Limb (tissue), 2 donors: ENCODE measurements around the gene L3MBTL4.

Experiments used
- DNase-seq, 2 donors: peaks; one replicate each; pipeline ENCODE4 v3.0.0-alpha.2; 2016; ENCODE audit errors: extremely low spot score in 2 of 2

L3MBTL4 gene

DNA sequence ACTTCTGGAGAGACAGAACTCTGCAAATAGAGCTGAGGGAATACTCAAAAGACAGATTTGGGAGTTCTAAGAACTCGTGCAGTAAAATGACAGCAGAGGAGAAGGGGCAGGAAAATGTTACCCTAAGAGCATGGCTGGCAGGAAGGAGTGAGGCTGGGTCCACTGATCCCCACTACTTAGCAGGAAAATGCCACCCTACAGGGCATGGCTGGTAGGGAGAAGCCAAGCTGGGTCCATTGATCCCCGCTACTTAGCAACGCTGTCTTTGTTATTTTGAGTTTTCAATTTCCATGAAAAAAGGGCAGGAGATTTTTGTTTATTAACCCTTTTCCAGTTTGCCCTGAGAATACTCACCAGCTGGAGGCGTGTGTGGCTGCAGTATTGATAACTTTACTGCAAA is 419.1 kb downstream of the L3MBTL4 start:
- no peak for DNase-seq

DNA sequence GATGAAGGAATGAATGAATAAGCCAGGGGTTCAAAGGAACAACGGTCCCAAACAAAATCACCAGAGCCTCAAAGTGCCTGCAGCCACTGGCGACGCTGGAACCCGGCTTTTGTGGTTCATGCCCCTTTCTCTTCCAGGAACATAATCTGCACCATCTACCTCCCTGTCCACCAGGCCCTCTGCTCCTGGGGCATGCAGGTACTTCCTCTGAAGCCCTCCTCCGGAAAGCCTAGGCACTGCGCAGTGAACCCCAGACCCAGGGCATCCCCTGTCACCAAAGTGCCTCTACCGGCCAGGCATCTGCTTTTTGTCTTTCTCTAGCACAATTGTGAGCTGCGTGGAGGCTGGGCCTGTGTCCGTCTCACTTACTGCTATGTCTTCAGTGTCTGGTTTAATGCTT is 420.8 kb downstream of the L3MBTL4 start:
- DNase-seq: no peak

DNA sequence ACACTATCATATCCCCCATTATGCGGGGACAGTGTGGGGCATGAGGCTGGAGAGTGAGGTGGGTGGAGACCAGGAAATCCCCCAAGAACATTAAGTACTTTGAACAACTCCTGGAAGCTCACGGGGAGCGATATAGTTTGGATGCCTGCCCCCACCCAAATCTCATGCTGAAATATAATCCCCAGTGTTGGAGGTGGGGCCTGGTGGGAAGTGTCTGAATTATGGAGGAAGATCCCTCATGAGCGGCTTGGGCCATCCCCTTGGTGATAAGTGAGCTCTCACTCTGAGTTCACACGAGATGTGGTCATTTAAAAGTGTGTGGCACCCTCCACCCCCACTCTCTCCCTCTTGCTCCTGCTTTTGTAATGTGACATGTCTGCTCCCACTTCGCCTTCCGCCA is 422.3 kb downstream of the L3MBTL4 start:
- no peak for DNase-seq

DNA sequence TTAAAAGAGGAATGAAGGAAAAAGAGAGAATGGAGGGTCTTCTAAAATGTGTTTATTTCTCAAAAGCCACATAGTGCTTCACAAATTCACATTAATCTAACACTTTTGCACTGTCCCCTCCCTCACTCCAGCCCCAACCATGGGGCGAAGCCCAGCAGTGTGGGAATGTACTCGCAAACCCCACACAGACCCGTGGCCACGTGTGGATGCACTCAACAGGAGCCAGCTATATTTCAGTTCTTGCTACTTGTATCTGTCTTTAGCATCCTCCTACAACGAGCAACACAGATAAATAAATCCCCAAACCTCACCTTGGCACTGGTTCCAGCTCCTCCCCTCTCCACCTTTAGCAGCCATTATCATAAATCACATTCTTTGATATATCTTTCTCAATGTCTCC is 427.5 kb downstream of the L3MBTL4 start:
- no peak for DNase-seq

DNA sequence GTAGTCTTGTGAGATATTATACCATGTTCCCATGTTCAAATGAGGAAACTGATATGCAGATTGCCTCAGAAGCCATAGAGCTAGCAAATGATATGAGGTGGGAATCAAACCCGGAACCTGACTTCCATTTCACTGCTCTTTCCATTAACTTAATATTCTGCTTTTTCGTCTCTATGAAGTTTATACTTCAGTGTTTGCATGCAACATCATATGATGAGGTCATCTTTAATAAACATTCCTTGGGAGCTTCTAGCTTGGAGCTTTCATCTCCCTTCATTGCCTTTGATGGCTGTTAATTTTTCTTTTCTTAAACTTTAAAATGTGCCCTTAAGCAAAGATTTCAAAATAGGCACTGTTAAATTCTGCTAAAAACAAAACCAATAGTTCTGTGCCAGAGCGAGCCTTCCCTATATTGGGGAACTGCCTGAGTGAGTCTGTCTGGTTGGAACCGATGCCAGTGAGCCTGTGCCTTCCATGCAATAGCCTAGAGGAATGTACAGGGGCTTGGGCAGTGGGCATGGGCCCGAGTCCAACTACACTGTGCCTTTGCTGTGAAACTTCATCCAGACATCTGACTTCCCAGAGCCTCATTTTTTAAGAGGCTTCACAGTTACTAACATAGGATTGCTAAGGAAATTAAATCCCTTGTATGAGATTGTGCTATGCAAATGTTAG is 428.3 kb downstream of the L3MBTL4 start:
- DNase-seq: no peak

DNA sequence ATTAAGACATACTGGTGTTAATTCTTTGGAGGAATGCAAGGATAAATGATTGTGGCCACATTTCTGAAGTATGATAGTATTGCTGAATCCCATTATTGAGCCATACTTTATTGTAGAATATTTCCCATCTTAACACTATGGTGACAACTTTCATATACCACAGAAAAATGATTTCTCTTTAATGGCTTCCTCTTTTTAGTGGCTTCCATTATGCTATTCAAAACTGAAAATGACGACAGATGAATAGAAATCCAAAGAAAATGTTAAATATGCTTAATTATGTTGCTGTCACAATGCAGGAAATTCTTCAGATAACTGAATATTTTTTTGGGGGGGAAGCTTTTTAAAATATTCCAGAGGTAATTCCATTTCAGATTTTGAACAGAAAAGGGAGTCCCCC is 430.5 kb downstream of the L3MBTL4 start:
- no peak for DNase-seq

DNA sequence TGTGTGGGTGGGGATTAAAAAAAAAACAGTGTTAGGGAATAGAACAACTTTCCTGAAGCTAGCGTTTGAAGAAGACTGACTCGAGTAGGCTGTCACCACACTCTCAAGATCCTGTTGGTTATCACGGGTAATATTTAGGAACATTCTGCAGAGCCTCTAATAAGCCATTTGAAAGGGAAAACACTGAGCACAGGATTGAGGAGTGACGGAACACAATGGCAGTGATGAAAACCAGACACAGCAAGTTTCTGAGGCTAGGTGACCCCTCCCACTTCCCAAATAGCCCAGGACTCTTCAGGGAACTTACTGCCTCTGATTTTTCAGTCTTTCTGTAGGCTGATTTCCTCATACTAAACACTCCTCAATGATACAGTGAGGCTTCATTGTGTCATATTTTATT is 431.2 kb downstream of the L3MBTL4 start:
- DNase-seq: no peak

DNA sequence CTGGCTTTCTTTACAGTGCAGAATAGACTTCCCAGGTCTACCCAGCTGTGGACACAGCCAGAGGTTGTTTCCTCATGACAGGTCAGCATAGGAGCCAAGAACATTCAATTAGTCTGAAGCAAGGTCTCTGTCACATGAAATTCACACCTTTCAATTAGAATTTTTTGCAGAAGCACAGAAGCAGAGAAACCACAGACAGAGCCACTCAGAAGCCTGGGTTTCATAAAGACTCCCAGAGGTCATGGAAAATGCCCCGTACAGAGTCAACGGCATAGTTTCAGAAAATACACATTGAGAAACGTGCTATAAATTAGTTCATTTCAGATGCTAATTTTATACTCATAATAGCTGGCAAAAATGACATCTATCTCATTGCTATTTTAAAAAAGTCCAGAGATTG is 432.4 kb downstream of the L3MBTL4 start:
- no peak for DNase-seq

DNA sequence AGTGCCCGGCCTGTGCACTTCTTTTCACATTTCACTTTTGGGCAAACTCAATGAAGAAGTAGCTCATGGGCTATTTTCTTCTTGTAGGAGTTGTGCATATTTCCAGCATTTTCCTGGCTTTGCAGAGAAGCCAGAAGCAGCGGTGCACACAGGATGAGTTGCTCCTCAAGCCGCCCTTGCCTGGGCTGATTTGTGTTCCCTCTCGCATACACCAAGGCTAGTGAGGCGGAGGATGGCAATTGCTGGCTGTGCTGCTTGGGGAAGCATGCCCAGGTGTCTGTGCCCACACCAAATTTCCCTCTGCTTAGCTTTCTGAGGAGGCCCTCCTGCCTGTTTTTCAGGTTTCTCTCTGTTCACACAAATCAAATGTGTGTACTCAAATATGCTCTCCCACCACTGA is 434.0 kb downstream of the L3MBTL4 start:
- DNase-seq: no peak

DNA sequence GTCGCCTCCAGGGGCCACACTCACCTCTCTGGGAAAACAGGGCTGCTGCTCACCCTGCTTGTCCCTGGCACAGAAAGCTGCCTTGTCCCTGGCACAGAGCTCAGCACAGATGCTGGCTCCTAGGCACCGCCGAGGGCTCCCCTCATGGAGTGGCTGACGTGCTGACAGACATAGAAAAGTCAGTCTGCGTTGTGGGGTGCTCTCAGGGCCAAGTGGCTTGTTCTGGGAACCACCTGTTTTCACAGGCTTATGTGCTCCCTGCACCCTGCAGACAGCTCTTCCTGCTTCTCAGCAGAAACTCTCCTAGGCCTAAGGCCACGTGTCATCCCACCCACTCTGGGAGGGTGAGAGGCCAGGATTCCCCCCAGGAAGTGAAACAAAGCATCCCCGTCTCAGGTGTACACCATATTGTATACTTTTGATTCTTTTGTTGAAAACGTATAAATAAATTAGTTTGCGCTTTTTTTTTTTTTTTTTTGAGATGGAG is 434.7 kb downstream of the L3MBTL4 start:
- DNase-seq: no peak

DNA sequence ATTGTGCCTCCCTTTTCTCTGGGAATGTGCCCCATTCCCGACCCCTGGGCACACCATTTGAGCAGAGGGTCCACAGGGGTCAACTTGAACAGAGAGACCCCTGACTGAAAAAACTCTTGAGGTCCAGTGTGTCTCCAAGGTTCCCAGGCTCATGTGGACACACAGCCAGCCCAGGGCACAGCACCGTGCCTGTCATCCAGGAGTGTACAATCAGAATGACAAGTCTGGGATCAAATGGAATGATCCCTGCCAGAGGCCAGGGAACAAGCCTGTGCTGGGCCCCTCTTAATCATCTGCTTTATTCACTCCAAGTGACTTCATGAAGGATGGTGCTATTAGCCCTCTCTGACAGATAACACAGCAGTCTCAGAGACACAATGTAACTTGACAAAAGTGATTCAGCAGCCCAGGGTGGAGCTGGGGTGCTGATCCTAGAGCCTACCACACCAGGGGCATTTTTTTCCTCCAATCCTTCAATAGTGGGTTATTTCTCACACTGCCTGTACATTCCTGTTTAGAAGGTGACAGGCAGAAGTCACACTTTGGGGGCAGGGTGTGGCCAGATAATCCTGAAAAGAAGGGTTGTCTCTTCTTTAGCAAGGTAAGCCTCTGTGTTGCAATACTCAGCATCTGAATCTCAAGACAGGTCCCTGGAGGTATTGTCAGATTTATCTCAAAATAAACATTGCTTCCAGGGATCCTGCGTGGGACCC is 435.4 kb downstream of the L3MBTL4 start:
- DNase-seq: no peak

DNA sequence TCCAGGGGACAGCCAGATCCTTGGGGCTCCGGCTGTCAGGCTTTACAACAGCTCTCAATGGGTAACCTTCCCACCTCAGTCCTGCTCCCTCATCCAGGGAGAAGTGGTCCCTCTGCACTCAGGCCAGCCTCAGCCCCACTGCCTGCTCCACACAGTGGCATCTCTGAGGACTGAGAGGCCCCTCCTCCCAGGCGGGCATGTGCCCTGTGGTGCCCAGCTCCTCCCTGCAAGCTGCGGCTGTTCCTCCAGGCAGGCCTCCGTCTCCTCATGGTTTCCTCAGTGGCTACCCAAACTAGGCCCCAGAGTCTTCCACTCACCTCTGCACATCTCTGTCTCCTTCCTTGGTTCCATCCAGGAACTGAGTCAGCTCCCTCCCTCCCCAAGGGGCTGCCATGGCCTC is 437.7 kb downstream of the L3MBTL4 start:
- no peak for DNase-seq

DNA sequence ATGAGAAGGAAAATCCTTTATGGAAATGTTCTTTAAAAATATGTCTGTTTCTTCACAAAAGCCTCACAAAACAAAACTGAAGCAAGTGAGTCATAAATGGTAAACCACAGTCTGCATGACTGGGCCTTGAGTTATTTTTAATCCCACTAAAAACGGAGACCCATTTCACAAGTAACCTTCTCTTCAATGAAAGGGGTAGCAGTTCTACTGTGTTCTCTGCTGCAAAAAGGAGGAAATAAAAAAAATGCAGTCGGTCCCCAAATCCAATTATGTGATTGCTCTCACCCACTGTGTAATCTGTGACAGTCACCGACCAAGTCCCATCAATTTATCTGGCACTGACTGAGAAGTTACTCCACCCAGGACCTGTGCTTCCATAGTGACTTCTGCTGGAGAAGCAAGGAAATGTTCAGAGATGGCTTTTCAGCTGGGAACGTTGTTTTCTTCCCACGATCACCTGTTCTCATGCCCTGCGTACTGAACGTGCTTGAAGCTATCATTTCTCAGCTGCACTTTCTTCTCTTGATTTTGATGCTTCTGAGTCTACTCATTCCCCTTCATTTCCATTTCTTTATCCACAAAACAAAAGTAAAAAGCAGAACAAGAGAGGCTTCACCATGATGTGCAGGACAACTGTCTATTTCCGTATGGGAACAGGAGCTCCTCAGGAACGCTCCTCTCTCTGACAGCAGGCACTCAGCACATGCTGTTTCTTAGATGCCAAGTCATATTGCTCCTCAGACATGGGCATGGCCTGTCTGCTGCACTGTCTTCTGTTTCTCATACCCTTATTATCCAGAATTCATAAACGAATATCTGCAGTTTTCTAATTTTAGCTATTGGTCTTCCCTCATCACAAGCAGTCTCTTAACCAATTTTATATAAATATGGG is 439.4 kb downstream of the L3MBTL4 start:
- DNase-seq: no peak

DNA sequence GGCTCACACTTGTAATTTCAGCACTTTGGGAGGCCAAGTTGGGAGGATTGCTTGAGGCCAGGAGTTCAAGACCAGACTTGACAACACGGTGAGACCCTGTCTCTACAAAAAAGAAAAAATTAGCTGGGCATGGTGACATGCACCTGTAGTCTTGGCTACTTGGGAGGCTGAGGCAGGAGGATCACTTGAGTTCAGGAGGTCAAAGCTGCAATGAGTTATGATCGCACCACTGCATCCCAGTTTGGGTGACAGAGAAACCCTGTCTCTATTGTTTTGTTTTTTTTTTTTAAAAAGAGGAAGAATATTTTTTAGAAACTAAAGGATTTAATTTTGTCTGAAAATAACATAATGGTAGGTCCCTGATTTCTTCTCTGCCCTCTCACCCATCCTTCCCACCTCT is 440.0 kb downstream of the L3MBTL4 start:
- DNase-seq: no peak

DNA sequence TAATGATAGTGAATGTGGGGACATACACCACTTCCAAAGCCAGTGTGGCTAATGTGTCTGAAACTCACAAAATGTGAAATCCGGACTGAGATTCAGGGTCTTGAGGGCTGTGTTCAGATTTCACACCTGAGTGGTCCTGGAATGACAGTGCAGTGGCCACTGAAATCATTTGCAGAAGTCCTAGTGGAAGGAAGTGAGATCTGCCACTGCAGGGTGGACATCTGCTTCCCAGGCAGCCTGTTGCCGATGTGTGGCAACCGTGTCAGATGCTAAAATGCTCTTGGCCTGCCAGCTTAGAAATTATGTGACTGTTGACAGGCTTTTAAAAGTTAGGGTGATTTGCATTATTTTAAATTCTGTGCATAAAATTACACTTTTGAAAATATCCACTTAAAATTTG is 441.6 kb downstream of the L3MBTL4 start:
- DNase-seq: no peak

DNA sequence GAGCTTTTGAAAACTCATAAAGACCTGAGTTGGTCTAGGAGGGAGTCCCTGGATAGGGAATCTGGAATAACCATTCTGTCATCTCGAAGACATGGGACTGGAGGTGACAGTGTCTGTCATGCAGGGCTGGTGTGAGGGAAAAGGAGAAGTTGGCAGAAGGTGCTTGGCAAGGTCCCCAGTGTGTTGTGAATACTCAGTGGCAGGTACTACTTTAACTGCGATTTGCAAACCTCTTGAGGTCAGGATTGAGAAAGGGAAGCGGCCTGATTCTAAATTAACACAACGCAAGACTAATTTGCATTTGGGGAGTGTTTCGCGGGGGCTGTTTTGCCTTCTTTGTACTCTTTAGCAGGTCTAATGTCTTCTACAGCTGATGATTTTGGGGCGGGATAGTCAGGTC is 442.4 kb downstream of the L3MBTL4 start:
- no peak for DNase-seq

DNA sequence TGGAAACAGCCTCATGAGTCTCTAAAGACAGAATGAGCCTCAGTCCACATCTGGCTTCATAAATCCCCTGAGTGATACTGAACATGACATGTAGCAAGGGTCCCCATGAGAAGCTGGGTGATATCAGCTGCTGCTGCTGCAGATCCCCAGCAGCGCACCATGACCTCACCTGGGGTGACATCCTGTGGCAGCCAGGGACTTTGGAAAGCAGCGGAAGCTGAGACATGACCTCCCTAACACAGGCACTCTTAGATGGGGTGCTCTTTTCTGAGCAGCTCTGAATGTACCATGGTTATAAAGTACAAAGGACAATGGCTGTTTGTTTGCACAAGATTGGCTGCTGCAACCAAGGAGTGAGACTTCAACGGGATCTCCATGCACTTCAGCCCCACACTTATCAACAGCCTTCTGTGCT is 444.7 kb downstream of the L3MBTL4 start:
- no peak for DNase-seq

DNA sequence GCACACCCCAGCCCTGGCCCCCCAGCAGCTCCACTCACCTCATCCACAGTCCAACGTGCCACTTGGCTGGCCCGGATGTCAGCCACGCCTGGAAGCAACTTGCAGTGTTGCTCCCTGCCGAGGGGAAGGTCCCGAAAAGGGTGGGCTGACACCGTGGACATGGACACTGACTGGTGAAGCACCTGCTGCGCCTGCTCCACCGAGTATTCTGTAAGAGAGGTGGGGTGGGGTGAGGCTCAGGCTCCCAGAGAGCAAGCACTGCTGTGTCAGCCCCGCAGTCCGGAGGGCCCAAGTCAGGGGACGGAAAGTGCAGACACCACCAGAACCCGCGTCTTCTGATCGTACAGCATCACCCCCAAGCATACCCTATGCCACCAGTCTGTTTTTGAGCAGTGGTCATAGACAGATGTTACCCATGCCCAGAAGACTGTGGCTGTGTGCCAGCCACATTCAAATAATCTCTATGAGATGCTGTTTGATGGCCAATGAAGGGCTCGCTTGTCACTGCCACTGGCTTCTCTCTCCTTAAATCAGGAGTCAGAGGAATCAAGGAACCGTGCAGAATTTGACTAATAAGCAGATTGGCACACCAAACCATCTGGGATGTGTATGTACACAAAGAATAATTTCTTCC is 445.2 kb downstream of the L3MBTL4 start:
- DNase-seq: no peak

DNA sequence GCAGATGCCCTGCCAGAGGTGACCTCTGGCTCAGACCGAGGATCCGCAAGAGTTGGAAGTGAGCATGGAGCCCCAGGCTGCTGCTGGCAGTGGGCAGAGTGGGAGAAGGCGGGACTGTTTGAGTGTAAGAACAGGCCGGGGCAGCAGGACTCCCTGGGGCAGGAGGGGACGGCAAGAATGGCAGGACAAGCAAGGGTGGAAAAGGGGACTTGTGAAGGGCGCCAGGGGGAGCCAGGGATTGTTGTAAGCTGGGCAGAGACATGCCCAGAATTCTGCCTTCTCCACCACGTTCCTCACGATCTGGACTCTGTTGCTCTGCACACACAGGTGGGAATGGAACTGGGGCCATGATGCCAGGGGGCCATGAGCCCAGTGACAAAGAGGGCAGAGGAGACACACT is 447.0 kb downstream of the L3MBTL4 start:
- DNase-seq: no peak

DNA sequence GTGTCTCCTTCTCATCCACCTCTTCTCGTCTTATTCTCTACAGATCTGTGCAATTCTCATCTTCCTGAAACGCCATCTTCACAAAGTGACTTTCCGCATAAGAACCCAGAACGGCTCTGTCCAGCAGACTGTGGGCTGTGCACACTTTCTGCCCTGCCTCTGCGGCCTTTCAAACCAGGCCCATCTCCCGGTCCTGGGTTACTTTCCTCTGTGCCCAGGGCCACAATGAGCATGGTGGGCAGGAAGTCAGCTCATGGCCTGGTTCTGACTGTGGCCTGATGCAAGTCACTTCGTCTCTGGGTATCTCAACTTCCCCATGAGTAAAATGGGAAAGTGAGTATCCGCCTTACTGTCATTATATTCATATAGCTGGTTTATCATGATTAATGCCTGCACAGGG is 447.7 kb downstream of the L3MBTL4 start:
- no peak for DNase-seq

DNA sequence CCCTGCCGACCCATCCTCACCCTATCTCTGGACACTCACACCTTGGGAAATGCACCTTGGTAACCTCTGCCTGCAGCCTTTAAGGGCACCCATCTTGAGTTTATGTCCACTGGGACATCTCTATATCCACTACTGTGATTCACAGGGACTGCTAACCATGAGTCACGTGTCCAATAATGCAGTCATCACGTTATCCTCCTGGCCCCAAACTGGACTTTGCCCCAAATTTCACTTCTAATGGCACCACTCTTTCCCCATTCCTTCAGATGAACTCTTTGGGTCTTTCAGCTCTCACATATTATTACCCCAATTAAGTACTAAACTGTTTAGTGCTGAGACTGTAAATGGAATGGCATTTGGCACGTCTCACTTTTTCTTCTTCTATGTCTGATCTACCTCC is 448.2 kb downstream of the L3MBTL4 start:
- DNase-seq: no peak

DNA sequence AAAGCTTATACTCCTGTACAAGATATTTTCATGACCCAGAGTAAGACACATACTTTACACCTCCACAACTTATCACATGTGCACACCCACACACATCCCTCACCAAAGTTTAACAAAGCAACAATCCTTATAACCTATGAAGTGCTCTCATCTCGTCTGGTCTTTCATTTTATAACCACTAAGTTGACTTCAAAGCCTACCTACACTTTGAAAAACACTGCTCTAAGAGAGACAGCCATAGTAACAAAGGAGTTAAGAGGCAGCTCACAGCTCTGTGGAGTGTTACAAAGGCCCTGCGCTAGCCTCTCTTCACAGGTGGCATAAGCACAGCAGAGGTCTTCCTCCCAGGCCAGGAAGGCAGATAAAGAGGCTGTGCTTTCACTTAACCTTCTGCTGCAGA is 449.7 kb downstream of the L3MBTL4 start:
- no peak for DNase-seq
